HL-60/S4 treated with retinoic acid at 250 ng/mL for 4 days and 3 days (cell line): ENCODE data around the gene DGKB.

Source experiments
- in situ Hi-C: fragments of 300-500 bp; cut with MboI; formaldehyde crosslinking; loops from 2 replicates; pipeline ENCODE4 v1.7.0; 2022; ENCODE audit warnings: low sequenced_read_pairs

The DGKB gene

DNA sequence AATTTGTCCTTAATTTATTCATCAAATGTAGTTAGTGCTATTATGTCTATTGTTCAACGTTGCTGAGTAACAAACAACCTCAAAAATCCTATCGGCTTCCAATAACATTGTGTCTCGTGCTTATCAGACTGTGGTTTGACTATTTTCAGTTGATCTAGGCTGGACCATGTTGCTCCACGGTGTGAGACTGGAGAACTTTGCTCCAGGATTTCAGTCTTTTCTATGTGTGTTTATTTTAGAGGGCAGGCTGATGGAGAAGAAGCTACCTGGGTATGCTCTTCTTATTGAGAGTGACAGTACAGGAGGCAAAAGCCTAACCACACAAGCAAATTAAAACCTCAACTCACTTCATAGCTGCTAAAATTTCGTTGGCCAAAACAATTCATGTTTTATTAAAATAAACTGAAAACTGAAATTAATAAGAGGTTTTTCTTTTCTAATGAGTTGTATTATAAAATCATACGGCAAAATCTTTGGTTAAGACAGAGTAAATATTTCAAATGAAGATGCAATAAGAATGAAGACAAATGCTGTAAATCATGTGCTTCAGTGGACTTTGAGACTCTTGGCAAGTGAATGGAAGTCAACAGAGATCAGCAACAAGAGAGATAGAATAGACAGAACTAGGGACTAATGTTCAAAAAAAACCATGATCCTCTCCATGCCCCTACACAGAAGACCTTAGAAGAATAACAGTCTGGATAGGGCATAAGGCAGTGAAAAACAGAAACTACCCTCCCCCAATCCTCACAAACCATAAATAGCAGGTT lies 495.1 kb downstream of the DGKB start:
- in situ Hi-C loops, result no loop called here

DNA sequence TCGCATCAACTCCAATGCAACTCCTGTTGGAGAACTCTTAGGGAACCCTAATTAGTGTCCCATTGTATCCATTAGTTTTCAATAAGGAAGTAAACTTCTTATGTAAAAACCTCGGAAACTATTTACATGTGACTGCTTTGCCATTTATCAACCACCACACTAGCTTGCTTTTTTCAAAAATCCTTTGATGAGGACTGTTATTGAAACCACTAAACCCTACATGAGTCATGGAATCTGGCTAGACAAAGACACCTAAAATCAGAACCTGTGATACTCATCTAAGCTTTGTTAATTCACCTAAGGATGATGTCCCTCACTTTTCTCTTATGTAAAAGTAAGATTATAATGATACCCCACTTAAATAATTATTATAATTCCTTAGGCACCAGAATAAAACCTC lies 499.0 kb downstream of the DGKB start:
- in situ Hi-C loops, result no loop called here

DNA sequence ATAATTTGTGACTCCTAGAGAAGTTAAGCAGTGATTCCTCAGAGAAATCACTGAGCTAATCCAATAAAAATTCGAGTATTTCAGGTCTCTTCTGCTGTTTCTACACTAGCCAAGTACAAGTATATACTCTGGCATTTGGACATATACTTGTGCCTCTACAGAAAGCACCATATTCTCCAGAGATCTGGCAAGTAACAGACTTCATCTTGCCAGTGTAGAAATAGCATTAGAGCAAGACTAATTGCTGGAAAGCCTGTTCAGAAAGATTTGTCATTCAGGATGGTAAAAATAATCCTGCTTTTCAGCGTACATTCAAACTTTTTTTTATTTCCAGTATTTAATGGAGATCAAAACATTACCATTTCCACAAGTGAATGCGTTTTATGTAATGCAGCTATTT lies 502.3 kb downstream of the DGKB start:
- in situ Hi-C loops, result no loop called here

DNA sequence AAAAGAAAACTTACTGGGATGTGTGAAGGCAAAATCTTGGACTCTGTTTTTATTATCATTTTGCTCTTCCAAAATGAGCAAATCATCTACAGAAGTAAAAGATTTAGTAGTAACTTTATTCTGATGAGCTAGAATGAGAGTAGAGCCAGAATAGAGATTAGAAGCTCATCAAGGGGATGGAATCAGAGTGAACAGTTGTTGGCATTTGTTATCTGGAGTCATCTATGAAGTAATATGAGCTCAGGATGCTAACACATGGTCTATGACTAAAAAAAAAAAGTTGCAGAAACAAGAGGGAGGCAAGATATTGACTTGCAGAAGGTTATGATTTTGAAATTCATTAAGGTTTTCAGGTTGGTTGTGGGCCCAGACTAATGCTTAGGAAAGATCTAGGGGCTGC lies 504.0 kb downstream of the DGKB start:
- in situ Hi-C loops, result no loop called here

DNA sequence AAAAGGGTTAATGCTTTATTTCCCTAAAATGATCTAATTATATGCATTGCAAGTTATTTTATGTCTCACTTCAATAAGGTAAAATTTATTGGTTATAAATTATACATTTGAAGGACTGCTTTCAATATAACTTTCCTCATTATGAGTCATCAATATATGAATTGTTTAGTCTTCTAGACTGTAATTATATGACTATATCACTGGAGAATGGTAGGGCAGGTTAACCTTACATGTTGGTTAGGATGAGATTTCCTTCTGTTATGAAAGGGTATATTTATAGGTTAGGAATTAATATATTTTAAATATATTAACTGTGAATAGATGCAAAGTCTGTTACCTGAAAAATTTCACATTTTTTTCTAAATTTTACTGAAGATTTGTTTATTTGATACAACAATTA lies 506.7 kb downstream of the DGKB start:
- in situ Hi-C loops, result no loop called here

DNA sequence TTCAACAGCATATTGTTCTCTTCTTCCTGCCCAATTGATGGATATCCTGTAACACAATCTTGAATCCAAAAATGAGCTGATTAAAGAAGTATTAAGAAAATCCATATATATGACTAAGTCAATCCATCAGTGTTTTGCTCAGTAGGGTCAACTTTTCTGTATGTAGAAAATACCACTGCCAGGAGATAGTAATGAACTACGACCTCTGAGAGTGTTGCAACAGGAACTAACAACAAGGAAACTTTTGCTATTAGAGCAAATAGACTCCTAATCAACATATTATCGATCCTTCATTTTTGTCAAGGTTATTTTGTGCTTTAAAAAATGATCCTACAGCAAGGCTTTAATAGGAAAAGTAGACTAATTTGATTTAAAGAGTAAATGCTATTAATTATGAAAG lies 507.8 kb downstream of the DGKB start:
- in situ Hi-C loops, result no loop called here

DNA sequence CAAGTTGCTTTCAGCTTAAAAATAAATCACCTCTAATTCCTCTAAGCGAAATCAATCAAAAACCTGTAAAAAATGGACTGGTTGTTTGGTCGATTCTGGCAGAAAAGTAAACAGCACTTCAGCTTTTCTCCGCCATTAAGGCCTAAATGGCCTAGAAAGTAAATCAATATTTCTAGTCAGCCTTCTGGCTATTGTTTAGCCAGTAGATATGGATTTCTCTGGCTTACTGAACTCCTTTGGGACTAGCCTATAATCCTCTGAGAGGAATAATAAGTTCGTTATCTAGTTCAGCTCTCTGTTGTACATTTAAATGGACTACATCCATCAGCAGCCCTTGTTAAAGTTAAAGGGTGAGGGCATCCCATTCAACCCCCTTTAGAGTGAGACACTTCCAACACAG lies 513.0 kb downstream of the DGKB start:
- in situ Hi-C loops, result no loop called here

DNA sequence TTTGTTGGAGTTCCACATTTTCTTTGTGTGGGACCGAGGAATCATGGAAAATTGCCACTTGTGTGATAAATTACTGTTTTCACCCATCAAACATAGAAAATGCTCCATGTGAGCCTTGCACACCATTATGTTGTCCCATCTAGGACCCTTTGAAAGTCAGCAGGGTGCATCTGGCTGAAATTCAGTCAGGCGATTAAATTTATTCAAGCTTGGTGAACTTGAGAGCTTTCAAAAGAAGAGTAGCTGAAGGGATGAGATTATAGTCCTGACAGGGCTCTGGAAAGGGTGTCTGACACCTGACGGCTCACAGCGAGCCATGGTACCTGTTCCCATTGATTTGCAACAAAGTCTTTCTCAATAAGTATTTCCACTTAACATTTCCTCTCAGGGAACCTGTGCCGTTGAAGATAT lies 513.4 kb downstream of the DGKB start:
- in situ Hi-C loops, result no loop called here

DNA sequence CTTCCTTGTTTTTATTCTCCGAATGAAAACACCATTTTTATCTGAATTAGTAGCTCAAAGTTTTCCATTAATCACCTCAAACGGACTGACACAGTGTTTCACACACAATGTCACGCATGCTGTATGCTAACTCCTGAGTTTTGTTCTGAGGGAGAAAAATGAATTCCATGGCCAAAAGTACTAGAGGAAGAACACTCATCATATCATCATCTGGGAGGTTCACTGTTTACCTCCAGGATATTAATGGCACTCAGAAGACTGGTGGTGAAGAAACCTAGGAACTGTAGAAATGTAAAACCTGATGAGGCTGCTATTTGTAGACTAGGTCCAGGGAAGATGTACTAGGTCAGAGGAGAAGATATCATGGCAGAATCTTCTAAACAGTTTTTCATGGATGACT lies 517.5 kb downstream of the DGKB start:
- in situ Hi-C loops, result no loop called here

DNA sequence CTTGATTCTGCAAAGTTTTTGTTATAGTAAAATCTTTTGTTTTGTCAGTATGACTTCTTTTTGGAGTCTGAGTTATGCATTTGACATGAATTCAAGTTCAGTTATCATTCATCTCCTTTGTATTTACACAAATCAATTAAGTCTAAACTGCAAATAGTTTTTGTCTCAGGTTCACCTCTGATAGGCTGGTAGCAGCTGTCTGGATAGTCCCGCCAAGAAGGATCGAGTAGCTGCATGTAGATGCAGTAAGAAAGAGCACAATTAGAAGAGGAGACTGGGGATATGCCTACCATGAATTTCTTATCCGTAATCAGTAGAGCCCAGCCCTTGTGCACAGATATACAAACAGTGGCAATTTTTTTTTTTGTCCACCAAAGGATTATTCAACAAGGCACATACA lies 520.6 kb downstream of the DGKB start:
- in situ Hi-C loops, result no loop called here

DNA sequence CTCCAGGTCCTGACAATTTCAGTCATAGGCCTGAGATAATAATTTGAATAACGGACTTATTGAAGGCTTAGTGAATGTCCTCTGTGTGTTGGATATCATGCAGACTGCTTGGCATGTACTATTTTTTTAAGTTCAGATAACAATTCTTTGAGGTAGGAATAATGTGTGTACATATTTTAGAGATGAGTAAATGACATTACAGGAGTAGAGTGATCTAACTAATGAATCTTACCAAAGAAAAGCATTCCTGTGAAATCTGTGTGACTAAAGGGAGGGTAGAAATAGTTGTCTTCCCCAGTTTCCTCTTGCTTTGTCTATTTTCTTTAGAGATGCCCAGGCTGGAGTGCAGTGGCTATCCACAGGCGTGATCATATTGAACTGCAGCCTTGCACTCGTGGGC lies 521.2 kb downstream of the DGKB start:
- in situ Hi-C loops, result no loop called here

DNA sequence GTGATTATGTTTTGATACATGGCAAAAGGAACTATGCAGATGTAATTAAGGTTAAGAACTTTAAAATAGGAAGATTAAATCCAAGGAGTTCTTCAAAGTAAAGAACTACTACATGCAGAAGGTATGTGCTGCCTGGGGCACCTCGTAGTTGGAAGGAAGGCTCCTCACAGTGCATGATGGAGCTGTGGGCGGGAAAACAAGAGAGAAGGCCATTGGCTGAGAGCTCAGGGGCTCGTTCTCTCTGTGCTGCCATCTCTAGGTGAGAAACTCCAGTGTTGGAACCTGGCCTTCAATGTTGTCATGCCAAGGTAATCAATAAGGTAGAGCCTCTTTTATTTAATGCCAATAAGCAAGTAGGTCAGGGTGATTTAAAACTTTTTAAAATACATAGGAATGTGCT lies 521.7 kb downstream of the DGKB start:
- in situ Hi-C loops, result no loop called here

DNA sequence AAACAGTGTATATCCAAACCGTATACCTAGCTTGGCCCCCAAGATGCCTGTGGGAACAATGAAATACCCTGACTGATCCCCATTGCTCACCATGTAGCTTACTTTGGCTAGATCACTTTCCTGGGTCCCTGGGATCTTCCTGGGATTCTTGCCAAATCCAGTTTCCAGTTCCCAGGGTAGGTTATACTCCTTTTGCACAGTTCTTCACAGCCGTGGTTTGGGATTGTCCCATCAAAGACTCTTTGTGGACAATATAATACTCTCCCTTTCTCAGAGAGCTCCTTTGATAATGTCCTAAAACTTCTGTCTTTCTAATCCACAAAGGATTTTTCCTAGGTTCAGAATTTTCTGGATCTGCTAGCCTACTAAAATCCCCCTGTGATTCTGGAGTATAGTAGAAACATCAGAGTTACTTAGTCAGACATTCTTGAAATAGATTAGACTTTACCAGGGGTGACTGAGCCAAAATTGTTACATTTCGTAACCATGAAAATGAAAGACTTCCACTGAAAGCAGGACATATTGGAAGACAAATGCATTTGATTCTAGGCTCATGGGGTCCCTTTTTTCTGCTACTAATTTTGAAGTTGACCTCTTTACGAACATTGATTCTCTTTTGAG lies 524.8 kb downstream of the DGKB start:
- in situ Hi-C loops, result no loop called here

DNA sequence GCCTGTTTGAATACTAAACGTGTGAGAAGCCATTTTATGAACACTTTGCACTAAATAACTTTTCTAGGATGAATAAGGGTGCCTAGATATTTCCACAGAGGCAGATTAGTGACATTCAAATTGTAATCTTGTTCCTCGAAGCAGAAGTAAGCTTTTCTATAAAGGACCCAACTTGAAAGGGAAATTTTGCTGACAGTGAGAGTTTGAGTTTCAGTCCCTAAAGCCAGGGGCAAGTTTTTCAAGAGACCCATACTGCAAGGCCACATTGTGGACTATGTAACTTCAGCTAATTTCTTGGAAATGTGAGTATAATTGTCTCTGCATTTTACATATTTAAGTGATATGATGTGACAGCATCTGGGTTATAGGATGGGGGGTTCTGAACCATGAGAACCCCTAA lies 525.8 kb downstream of the DGKB start:
- in situ Hi-C loops, result no loop called here

DNA sequence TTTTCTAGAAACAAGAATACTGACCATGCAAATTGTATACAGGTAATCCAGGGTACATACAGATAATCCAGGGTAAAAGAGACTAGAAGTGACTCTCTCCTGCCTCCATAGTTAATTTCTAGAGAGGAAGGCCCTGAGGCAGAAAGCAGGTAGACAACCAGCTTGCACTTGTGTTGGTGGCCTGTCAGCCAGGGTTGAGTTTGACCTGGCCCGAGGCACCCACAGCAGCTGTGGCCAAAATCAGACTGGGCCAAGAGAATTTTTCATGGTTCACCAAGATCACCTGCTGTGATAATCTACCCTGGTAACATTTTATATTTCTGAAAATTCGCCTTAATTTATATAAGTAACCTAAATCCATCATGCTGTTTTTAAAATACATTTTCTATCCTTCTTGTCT lies 526.6 kb downstream of the DGKB start:
- in situ Hi-C loops, result no loop called here

DNA sequence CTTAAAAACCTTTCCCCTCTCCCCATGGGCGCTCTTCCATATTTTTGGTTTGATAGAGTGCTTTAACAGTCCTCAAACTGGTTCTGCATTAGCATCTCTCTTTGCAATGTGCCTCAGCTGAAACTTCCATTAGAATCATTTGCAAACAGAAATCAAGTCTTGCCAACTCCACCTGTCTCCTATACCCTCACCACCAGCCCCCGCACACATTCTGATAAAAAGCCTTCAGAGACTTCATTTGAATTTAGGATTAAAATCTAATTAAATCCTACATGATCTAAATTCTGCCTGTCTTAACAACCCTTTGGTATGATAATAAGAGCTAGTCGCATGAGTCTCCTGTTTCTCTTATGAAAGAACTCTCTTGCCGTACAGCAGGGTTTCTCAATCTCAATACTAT lies 528.2 kb downstream of the DGKB start:
- in situ Hi-C loops, result no loop called here

DNA sequence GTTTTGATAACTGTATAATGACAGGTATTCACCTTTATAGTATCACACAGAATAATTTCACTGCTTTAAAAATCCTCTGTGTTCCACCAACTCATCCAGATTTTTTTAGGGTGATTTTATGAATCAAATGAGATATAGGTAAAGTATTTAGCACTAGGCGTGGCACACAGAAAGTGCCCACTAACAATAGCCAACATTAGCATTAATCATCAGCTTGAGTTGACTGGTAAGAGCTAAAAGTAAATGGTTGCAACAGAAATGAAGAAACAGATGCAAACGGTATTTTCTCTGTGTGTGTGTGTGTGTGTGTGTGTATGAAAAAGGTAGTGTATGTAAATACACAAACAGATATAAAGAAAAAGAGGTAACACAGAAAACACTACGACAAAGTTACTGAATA lies 534.3 kb downstream of the DGKB start:
- in situ Hi-C loops, result no loop called here

DNA sequence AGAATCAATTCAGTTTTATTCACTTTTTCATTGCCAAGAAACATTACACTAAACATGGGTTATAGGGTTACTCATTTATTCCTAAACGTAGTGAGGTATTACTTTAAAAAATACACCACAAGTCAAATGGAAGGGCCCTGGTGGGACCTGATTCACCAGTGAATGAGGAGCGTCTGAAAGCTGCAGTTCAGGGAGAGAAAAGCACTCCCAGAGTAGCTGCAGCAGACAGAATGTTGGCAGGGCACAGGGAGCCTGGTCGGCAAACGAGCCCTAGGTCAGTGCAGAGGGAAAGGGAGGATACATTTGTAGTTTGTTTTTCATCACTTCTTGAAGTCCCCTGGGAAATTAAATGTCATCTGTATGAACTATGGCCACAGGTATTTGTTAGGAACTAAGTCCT lies 551.4 kb downstream of the DGKB start:
- in situ Hi-C loops, result no loop called here

DNA sequence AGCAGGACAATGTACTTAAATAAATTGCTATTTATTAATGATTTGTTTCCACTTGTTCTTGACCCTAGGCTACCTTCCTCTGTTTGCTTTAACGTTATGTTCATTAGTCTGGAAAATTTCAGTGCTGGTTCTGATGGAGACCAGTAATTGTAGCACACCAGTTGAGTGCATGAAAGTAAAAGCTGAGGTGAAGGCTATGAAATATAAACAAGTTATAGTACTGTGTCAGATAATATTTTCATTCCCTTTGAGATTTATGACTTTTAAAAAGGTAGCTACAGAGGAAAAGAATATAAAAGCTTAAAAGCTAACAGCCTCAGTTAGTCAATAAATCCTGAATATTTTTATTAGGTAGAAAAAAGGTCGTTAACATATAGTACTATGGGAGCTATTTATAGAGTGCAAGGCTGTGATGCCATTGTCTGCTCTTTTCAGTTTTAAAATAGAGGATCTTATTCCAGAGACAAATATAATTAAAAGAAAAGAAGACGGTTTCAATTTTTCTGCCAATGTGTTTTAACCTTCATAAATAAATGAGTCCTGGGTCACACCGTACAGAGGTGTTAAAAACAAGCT lies 561.3 kb downstream of the DGKB start:
- in situ Hi-C loops, result no loop called here

DNA sequence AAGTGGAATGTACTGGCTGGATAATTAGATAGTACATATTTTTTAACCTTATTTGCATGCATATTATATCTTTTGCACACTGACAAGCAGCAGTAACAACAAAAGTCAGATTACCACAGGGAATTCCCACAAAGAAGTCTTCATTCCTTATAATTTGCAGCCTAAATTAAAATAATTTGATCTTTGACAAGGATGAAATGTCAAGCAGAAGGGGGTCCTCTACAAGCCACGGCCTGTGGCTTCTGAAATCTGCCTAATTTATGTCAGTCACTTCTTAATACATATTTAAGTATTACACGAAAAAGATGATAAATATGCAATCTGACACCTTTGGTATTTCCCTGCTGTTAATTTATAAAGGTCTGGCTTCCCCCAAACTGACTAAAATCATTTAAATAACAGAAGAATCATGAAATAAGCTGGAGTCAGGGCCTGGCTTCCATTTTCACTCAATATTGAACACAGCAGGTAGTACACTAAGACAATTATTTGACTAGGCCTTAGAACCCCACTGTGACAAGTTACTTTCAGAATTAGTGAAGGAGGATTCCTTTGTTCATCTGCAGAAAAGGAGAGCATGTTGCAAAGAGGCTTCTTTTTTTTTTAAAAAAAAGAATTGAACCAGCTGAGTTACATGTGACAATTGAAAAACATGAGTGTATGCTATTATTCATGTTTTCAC lies 562.0 kb downstream of the DGKB start:
- in situ Hi-C loops, result no loop called here

DNA sequence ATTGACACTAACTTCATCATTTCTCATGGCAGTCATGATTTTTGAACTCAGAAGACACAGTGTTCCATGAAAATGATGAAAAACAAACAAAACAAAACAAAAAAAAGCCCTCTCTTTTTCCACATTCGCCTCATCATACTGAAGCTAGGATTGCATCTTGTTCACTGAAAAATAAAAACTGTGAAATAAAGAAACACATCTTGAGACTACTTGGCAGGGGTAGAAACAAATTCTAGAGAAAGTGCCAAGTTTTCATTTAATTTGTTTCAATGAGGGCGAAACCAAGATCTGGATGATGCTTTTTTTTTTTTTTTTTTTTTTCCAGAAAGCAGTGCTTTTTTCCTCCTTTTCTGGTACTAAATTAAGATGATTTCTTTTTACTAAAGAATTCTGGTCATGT lies 562.7 kb downstream of the DGKB start:
- in situ Hi-C loops, result no loop called here

DNA sequence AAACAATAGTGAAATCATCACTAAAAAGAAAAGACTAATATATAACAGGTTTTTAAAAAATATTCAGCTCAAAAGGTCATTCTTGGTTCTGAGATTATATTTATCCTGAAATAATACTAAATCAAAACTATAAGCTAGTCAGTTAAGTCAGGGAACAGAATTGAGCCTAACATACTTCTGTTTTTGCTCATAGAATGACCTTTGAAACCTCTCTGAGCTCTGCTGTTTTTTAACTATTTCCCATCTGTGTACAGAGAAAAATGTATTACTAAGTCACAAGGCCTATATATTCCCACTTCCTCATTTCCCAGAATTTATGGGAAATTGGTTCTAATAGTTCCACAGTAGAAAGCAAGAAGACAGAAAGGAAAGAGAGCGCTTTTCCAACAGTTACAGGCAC lies 566.3 kb downstream of the DGKB start:
- in situ Hi-C loops, result no loop called here
